Dermis blood vessel endothelial cell (primary cell): ENCODE results near the gene RNF14. TPM values are rescaled to one million over a fixed set of nuclear protein-coding genes. Genes with fewer than 3 reads are reported as not detected.
"Not testable (repeated sequence)": the region's sequence is repeated elsewhere in the genome, so short reads cannot be mapped to it uniquely, and the experiment has no call there.

ENCODE experiments used
- DNase-seq: peaks from one replicate; pipeline ENCODE4 v3.0.0; 2010
- total RNA-seq: library from RNA; depleted of rRNA; stranded (reverse); fragments of >200 nt; gene quantifications from 2 replicates; pipeline ENCODE4 v1.2.3, GENCODE V29; 2014

RNF14 gene
- total RNA-seq, 1 donor from 2014 or later, result 75.7 TPM

DNA sequence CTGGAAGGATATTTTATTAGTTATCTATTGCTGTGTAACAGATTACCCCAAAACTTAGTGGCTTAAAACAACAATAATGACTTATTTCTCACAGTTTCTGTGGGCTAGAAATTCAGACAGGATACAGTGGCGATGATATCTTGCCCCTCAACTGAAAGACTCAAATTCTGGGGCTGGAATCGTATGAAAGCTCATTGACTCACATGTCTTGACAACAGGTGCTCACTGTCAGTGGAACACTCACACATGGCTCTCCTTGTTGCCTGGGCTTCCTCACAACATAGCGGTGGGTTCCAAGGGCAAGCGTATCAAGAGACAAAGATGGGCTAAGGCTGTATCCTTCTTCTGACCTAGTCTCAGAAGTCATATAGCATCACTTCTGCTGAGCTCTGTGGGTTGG, 47.7 kb downstream of the RNF14 start:
- peak; percentile 20 for DNase-seq

DNA sequence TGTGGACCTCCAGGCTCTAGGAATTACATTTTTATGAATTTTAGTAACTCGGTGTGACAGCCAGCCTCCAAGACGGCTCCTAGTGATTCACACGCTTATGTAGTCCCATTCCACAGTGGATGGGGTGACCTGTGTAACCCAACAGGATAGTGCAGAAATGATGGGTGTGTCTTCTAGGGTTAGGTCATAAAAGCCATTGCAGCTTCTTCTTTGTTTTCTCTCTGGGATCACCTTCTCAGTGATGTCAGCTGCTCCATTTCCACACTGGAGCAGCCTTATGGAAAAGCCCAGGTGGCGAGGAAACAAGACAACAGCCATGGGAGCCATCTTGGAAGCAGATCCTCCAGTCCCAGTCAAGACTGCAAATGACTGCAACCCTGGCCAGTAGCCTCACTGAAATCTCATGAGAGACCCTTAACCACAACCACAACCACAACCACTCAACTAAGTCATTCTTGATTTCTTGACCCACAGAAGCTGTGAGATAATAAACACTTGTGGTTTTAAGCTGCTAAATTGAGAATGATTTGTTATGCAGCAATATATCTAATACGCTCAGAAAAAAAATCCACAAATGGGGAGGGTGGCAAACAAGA, 49.0 kb downstream of the RNF14 start:
- no peak for DNase-seq

DNA sequence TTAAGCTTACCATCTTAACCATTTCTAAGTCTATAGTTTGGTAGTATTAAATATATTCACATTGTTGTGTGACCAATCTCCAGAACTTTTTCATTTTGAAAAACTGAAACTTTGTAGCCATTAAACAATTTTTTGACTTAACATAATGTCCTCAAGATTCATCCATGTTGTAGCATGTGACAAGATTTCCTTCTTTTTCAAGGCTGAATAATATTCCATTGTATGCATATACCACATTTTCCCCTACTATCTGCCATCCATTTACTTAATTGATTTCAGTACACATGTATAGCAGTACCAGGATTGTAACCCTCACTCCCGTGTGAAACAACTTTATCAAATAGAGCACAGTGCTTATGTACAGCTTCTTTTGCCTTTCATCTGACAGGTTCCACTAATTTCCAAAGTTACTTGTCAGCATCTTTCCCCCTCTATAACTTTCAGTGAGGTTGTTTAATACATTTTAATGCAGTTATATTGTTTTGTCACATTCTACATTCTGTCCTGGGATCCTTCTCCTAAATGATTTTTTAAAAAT, 51.3 kb downstream of the RNF14 start:
- no peak for DNase-seq

DNA sequence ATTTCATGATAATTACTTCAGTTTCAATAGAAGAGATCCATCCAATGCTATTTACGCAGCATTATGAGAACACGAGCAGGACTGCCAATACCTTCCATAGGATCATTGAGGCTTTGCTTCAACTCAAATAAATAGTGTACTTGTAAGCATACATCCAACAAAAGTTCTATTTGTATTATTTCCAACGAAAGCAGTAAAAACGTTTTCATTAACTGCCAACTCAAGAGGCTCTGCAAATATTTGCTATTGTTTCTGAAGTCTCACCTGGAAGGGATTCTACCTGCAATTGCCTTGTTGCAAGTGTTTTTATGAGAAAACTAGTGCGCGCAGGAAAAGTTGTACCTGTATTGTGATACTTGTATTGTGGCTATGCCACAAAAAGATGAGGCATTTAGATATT, 54.9 kb downstream of the RNF14 start:
- DNase-seq, result no peak

GRCh38 chr5:142024771-142025304, 55.9 kb downstream of the RNF14 start:
- peak; percentile 81 for DNase-seq

GRCh38 chr5:142025637-142026036, 56.7 kb downstream of the RNF14 start:
- DNase-seq, result no peak

GRCh38 chr5:142032150-142032549, 63.2 kb downstream of the RNF14 start:
- DNase-seq, result no peak

- no peak for DNase-seq
Observed at GRCh38 chr5:142032747-142033631, 64.1 kb downstream of the RNF14 start.

DNA sequence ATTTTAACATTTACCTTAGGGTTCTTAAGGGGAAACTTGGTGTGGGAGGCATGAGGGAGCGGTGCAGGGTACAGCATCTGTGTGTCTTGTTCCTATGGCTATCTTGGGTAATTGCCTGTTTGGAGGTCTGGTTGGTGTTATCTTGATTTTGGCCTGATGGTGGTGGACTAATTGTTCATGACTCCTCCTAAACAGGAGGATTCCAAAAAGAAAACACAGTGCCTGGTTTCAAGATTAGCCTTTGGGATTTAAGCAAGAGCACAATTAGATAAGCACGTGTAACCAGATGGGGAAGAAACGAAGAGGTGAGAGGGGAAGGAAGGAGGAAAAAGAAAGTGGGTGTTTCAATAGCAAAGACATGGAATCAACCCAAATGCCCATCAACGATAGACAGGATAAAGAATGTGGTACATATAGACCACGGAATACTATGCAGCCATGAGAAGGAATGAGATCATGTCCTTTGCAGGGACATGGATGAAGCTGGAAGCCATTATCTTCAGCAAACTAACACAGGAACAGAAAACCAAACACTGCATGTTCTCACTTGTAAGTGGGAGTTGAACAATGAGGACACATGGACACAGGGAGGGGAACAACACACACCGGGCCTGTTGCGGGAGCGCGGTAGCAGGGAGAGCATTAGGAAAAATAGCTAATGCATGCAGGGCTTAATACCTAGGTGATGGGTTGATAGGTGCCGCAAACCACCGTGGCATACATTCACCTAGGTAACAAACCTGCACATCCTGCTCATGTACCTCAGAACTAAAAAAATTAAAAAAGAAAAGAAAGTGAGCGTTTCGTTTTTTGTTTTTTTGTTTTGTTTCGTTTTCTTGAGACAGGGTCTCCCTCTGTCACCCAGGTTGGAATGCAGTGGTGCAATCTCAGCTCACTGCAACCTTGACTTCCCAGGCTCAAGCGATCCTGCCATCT, 65.0 kb downstream of the RNF14 start:
- not testable (repeated sequence) for DNase-seq

DNA sequence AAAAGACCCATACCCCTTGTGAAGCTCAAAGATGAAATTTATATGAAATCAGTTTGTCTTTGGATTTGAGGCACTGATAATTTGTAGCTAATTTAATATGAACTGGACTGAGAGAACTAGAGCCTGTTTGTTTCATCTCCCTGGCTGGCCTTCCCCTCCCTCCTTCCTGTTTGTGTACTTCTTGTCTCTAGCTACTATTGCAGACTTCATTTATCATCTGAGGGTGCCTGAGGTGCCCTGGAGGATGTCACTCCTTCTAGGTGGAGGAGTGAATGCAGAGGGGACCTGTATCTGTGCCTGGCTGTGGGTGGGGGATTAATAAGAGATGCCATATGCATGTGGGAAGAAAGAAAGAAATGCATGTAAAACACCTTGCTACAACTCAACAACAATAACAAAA, 66.1 kb downstream of the RNF14 start:
- DNase-seq, result no peak

GRCh38 chr5:142036918-142037317, 68.0 kb downstream of the RNF14 start:
- DNase-seq, result no peak

DNA sequence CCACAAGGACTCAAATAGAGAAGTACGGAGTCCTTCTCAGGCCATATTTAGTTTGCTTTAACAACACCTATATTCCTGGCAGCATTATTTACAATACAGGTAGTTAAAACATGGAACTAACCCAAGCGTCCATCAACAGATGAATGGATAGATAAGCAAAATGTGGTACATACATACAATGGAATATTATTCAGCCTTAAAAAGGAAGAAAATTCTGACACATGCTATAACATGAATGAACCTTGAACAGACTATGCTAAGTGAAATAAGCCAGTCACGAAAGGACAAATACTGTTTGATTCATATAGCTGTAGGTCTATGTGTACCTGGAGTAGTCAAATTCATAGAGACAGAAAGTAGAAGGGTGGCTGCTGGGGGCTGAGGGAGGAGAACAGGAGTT, 68.7 kb downstream of the RNF14 start:
- DNase-seq, result not testable (repeated sequence)

DNA sequence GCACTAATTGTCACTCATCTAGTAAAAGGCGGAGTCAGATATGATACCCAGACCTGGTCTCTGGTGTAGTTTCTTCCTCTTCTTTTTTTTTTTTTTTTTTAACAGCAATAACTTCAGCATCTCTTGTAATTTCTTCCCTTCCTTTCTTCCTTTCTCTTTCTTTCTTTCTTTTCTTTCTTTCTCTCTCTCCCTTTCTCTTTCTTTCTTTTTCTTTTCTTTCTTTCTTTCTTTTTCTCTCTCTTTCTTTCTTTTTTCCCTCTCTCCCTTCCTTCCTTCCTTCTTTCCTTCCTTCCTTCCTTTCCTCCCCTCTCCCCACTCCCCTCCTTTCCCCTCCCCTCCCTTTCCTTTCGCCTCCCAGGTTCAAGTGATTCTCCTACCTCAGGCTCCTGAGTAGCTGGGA, 69.8 kb downstream of the RNF14 start:
- no peak for DNase-seq

Other genes starting within 250 kb of the RNF14 start
- gene PCDH1, start 90.7 kb upstream of the RNF14 start, total RNA-seq, result 94.4 and 162 TPM in 2 replicates
- gene DELE1, start 45.2 kb upstream of the RNF14 start, total RNA-seq, result 66.4 and 81.7 TPM in 2 replicates
- gene PCDH12, start 10.9 kb upstream of the RNF14 start, total RNA-seq, result 48.2 and 60.9 TPM in 2 replicates
- 51.4 and 54.1 TPM in 2 replicates for gene GNPDA1, start 43.9 kb downstream of the RNF14 start, total RNA-seq
- 57.7 and 72.1 TPM in 2 replicates for gene NDFIP1, start 139.7 kb downstream of the RNF14 start, total RNA-seq